ENCODE results near the gene GOLGA6C.

- TF ChIP-seq, protein P1, sequence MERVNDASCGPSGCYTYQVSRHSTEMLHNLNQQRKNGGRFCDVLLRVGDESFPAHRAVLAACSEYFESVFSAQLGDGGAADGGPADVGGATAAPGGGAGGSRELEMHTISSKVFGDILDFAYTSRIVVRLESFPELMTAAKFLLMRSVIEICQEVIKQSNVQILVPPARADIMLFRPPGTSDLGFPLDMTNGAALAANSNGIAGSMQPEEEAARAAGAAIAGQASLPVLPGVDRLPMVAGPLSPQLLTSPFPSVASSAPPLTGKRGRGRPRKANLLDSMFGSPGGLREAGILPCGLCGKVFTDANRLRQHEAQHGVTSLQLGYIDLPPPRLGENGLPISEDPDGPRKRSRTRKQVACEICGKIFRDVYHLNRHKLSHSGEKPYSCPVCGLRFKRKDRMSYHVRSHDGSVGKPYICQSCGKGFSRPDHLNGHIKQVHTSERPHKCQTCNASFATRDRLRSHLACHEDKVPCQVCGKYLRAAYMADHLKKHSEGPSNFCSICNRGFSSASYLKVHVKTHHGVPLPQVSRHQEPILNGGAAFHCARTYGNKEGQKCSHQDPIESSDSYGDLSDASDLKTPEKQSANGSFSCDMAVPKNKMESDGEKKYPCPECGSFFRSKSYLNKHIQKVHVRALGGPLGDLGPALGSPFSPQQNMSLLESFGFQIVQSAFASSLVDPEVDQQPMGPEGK (CRISPR knock-in tag; IDR thresholded peaks at IDR 0.05; ENCODE audit: borderline replicate concordance) = no peak
- no peak for TF ChIP-seq CSRNP3 (CRISPR knock-in tag; IDR thresholded peaks at IDR 0.05)
- no peak for TF ChIP-seq ZFP3 (CRISPR knock-in tag; IDR thresholded peaks at IDR 0.05)
- TF ChIP-seq TCF4 (CRISPR knock-in tag; IDR thresholded peaks at IDR 0.05; ENCODE audit: borderline replicate concordance) = no peak
- TF ChIP-seq, protein P2, sequence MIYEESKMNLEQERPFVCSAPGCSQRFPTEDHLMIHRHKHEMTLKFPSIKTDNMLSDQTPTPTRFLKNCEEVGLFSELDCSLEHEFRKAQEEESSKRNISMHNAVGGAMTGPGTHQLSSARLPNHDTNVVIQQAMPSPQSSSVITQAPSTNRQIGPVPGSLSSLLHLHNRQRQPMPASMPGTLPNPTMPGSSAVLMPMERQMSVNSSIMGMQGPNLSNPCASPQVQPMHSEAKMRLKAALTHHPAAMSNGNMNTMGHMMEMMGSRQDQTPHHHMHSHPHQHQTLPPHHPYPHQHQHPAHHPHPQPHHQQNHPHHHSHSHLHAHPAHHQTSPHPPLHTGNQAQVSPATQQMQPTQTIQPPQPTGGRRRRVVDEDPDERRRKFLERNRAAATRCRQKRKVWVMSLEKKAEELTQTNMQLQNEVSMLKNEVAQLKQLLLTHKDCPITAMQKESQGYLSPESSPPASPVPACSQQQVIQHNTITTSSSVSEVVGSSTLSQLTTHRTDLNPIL (CRISPR knock-in tag; IDR thresholded peaks at IDR 0.05; ENCODE audit: low read depth) = no peak
- TF ChIP-seq SNAI2 (CRISPR knock-in tag; IDR thresholded peaks at IDR 0.05) = no peak
- TF ChIP-seq TOX (CRISPR knock-in tag; IDR thresholded peaks at IDR 0.05; ENCODE audit: borderline replicate concordance) = no peak
- no peak for TF ChIP-seq ESRRG (CRISPR knock-in tag; IDR thresholded peaks at IDR 0.05)
- TF ChIP-seq, protein P3, sequence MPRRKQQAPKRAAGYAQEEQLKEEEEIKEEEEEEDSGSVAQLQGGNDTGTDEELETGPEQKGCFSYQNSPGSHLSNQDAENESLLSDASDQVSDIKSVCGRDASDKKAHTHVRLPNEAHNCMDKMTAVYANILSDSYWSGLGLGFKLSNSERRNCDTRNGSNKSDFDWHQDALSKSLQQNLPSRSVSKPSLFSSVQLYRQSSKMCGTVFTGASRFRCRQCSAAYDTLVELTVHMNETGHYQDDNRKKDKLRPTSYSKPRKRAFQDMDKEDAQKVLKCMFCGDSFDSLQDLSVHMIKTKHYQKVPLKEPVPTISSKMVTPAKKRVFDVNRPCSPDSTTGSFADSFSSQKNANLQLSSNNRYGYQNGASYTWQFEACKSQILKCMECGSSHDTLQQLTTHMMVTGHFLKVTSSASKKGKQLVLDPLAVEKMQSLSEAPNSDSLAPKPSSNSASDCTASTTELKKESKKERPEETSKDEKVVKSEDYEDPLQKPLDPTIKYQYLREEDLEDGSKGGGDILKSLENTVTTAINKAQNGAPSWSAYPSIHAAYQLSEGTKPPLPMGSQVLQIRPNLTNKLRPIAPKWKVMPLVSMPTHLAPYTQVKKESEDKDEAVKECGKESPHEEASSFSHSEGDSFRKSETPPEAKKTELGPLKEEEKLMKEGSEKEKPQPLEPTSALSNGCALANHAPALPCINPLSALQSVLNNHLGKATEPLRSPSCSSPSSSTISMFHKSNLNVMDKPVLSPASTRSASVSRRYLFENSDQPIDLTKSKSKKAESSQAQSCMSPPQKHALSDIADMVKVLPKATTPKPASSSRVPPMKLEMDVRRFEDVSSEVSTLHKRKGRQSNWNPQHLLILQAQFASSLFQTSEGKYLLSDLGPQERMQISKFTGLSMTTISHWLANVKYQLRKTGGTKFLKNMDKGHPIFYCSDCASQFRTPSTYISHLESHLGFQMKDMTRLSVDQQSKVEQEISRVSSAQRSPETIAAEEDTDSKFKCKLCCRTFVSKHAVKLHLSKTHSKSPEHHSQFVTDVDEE (CRISPR knock-in tag; IDR thresholded peaks at IDR 0.05) = no peak
- TF ChIP-seq BACH2 (CRISPR knock-in tag; IDR thresholded peaks at IDR 0.05; ENCODE audit: borderline replicate concordance) = no peak
- TF ChIP-seq GLIS3 (CRISPR knock-in tag; IDR thresholded peaks at IDR 0.05) = no peak
- no peak for TF ChIP-seq PPARA (CRISPR knock-in tag; IDR thresholded peaks at IDR 0.05; ENCODE audit: borderline replicate concordance)
Observed at GRCh38 chr15:75213768-75214221, 44.3 kb upstream of the GOLGA6C start.
